HepG2 (cell line): ENCODE results near the gene KAT14. TPM values are rescaled to one million over a fixed set of nuclear protein-coding genes. Genes with fewer than 3 reads are reported as not detected.

Experiments
- LRRFIP1 ChIP-seq: sonication (generic); formaldehyde crosslinking; conservative IDR thresholded peaks from 2 replicates; pipeline ENCODE4 v1.4.0; 2020; ENCODE audit warnings: missing genetic modification reagents
- NFE2L1 ChIP-seq: sonication (generic); formaldehyde crosslinking; IDR thresholded peaks from 2 replicates; pipeline ENCODE4 v1.4.0; 2020; ENCODE audit warnings: missing genetic modification reagents, mild to moderate bottlenecking, borderline replicate concordance
- PTBP1 ChIP-seq: fragments of 200-400 bp; formaldehyde crosslinking; IDR thresholded peaks from 2 replicates; pipeline ENCODE4 v1.6.1; 2018; ENCODE audit warnings: low read length, low read depth; ENCODE audit not compliant: poor library complexity, severe bottlenecking
- RNF219 ChIP-seq: sonication (generic); formaldehyde crosslinking; IDR thresholded peaks from 2 replicates; pipeline ENCODE4 v1.5.0; 2020; ENCODE audit warnings: mild to moderate bottlenecking, missing genetic modification reagents
- SMAD1 ChIP-seq: sonication (generic); formaldehyde crosslinking; IDR thresholded peaks from 2 replicates; pipeline ENCODE4 v1.4.0; 2020; ENCODE audit warnings: missing genetic modification reagents, low read depth, mild to moderate bottlenecking, borderline replicate concordance
- SYNCRIP ChIP-seq: fragments of 200-400 bp; formaldehyde crosslinking; IDR thresholded peaks from 2 replicates; pipeline ENCODE4 v1.6.1; 2018; ENCODE audit warnings: mild to moderate bottlenecking, low read depth, low read length; ENCODE audit not compliant: insufficient read depth
- TCF7 ChIP-seq: sonication (generic); IDR thresholded peaks from 2 replicates; pipeline ENCODE4 v1.6.1; 2016; ENCODE audit warnings: antibody characterized with exemption, low read depth
- TFAP4 ChIP-seq: sonication (generic); IDR thresholded peaks from 2 replicates; pipeline ENCODE4 v1.6.1; 2016; ENCODE audit warnings: low read depth, borderline replicate concordance
- THAP9 ChIP-seq: sonication (generic); formaldehyde crosslinking; IDR thresholded peaks from 2 replicates; pipeline ENCODE4; 2020; ENCODE audit warnings: missing genetic modification reagents, mild to moderate bottlenecking, borderline replicate concordance
- XBP1 ChIP-seq: sonication (generic); formaldehyde crosslinking; IDR thresholded peaks from 2 replicates; pipeline ENCODE4 v1.5.0; 2020; ENCODE audit warnings: missing genetic modification reagents
- ZBTB7A ChIP-seq: sonication (generic); formaldehyde crosslinking; IDR thresholded peaks from 2 replicates; pipeline ENCODE4 v1.8.0; 2022; ENCODE audit warnings: mild to moderate bottlenecking, missing genetic modification reagents
- ZNF12 ChIP-seq: sonication (generic); formaldehyde crosslinking; IDR thresholded peaks from 2 replicates; pipeline ENCODE4 v1.5.0; 2020; ENCODE audit warnings: missing genetic modification reagents
- ZNF230 ChIP-seq: sonication (generic); formaldehyde crosslinking; IDR thresholded peaks from 2 replicates; pipeline ENCODE4 v1.4.0; 2020; ENCODE audit warnings: mild to moderate bottlenecking, missing genetic modification reagents
- ZNF512B ChIP-seq: sonication (generic); formaldehyde crosslinking; IDR thresholded peaks from 2 replicates; pipeline ENCODE4 v1.5.1; 2020; ENCODE audit warnings: missing genetic modification reagents, mild to moderate bottlenecking, borderline replicate concordance
- ZNF598 ChIP-seq: sonication (generic); formaldehyde crosslinking; IDR thresholded peaks from 2 replicates; pipeline ENCODE4 v1.5.1; 2020; ENCODE audit warnings: mild to moderate bottlenecking, missing genetic modification reagents, borderline replicate concordance
- ZUFSP ChIP-seq: sonication (generic); formaldehyde crosslinking; IDR thresholded peaks from 2 replicates; pipeline ENCODE4 v1.9.0; 2021; ENCODE audit warnings: missing genetic modification reagents, mild to moderate bottlenecking, borderline replicate concordance
- polyA plus RNA-seq, 8 experiments: library from polyadenylated mRNA; depleted of rRNA in 3 of 8; stranded (reverse) in 7 of 8; unstranded in 1 of 8; fragments of >200 nt; fragmentation: Illumina TruSeq in 4 of 8; extraction: Trizol in 4 of 8; gene quantifications; 2 replicates each; pipeline versions ENCODE4 v1.2.1 to v1.2.3, GENCODE V29; 2011 to 2016; ENCODE audit warnings: low read depth in 4 of 8, missing spikeins in 1 of 8, mixed read lengths in 1 of 8; ENCODE audit not compliant: insufficient read depth in 1 of 8
- total RNA-seq, 5 experiments: library from RNA; depleted of rRNA; stranded (reverse); fragments of >200 nt; fragmentation: Illumina TruSeq; extraction: Trizol; gene quantifications; 2 replicates each; pipeline ENCODE4 v1.2.3, GENCODE V29; 2016; ENCODE audit warnings: low read depth in 1 of 5

Gene KAT14
- total and polyA plus RNA-seq, 2 of the 13 experiments (the other 11 are each of a cell fraction or from before 2014, with no cell fraction given): 5.1 to 15.1 TPM

- TF ChIP-seq THAP9 (CRISPR knock-in tag) (no peak), PTBP1 (no peak), ZNF230 (CRISPR knock-in tag) (no peak), XBP1 (CRISPR knock-in tag) (no peak), SMAD1 (CRISPR knock-in tag) (no peak), ZBTB7A (CRISPR knock-in tag) (no peak), LRRFIP1 (no peak), TCF7 (peak; percentile 70), TFAP4 (peak; percentile 88), ZUFSP (CRISPR knock-in tag) (no peak), ZNF598 (CRISPR knock-in tag) (no peak), NFE2L1 (no peak), RNF219 (CRISPR knock-in tag) (no peak), ZNF512B (CRISPR knock-in tag) (no peak), ZNF12 (CRISPR knock-in tag) (no peak), SYNCRIP (no peak)
Observed at GRCh38 chr20:18103497-18103896, 34.2 kb upstream of the KAT14 start (continued).
